ENCODE results near the gene NUP205. TPM values are rescaled to one million over a fixed set of nuclear protein-coding genes. Genes with fewer than 3 reads are reported as not detected.
"Not testable (repeated sequence)": the region's sequence is repeated elsewhere in the genome, so short reads cannot be mapped to it uniquely, and the experiment has no call there.

NUP205 gene
- total RNA-seq, 1 donor from 2014 or later: 93.1 TPM

- H3K9me3 Mint-ChIP-seq (ENCODE audit: low read depth): no peaks in the 10 kb centered on the region
- H3K27ac Mint-ChIP-seq: no peak overlapping the region
- H3K4me3 Mint-ChIP-seq (ENCODE audit: low read depth): no peak overlapping the region
- H3K27me3 Mint-ChIP-seq: no peaks in the 10 kb centered on the region
- no peak for DNase-seq (ENCODE audit: low spot score, unreplicated experiment)
- H3K36me3 Mint-ChIP-seq (ENCODE audit: insufficient read depth): peaks cover 5% of the 10 kb centered on the region
- peaks cover 7% of the 10 kb centered on the region for H3K4me1 Mint-ChIP-seq (ENCODE audit: low read depth)
- TF ChIP-seq, protein P1, sequence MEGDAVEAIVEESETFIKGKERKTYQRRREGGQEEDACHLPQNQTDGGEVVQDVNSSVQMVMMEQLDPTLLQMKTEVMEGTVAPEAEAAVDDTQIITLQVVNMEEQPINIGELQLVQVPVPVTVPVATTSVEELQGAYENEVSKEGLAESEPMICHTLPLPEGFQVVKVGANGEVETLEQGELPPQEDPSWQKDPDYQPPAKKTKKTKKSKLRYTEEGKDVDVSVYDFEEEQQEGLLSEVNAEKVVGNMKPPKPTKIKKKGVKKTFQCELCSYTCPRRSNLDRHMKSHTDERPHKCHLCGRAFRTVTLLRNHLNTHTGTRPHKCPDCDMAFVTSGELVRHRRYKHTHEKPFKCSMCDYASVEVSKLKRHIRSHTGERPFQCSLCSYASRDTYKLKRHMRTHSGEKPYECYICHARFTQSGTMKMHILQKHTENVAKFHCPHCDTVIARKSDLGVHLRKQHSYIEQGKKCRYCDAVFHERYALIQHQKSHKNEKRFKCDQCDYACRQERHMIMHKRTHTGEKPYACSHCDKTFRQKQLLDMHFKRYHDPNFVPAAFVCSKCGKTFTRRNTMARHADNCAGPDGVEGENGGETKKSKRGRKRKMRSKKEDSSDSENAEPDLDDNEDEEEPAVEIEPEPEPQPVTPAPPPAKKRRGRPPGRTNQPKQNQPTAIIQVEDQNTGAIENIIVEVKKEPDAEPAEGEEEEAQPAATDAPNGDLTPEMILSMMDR (IDR thresholded peaks at IDR 0.05; ENCODE audit: unreplicated experiment): no peak
These were observed 108.4 kb downstream of the NUP205 start for GRCh38 chr7:135666156-135666555.

DNA sequence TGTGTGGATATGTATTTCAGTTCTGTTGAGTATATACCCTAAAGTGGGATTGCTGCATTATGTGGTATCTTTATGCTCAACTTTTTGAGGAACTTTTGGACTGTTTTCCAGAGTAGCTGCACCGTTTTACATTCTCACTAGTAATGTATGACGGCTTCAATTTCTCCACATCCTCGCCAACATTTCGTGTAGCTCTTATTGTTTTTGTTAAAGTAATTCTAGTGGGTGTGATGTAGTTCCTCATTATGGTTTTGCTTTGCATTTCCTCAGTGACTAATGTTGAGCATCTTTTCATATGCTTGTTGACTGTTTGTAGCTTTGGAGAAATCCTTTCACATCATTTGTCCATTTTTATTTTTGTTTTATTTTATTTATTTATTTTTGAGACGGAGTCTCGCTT is 109.1 kb downstream of the NUP205 start:
- H3K4me3 Mint-ChIP-seq (ENCODE audit: low read depth): no peak overlapping the region
- H3K4me1 Mint-ChIP-seq (ENCODE audit: low read depth): peaks cover 5% of the 10 kb centered on the region
- no peaks in the 10 kb centered on the region for H3K9me3 Mint-ChIP-seq (ENCODE audit: low read depth)
- no peaks in the 10 kb centered on the region for H3K27me3 Mint-ChIP-seq
- DNase-seq (ENCODE audit: low spot score, unreplicated experiment): no peak
- TF ChIP-seq, protein P1 (IDR thresholded peaks at IDR 0.05; ENCODE audit: unreplicated experiment): no peak
- H3K27ac Mint-ChIP-seq: no peak overlapping the region
- H3K36me3 Mint-ChIP-seq (ENCODE audit: insufficient read depth): peaks cover 5% of the 10 kb centered on the region

DNA sequence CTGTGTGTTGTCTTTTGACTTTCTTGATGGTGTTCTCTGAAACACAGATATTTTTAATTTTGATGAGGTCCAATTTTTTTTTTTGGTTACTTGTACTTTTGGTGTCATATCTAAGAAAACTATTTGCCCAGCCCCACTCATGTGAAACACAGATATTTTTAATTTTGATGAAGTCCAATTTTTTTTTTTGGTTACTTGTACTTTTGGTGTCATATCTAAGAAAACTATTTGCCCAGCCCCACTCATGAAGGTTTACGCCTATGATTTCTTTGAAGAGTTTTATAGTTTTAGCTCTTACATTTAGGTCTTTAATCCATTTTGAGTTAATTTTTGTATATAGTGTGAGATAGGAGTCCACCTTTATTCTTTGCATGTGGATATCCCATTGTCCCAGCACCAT is 109.9 kb downstream of the NUP205 start:
- not testable (repeated sequence) for H3K27me3 Mint-ChIP-seq; H3K4me3 Mint-ChIP-seq (ENCODE audit: low read depth); H3K36me3 Mint-ChIP-seq (ENCODE audit: insufficient read depth); H3K9me3 Mint-ChIP-seq (ENCODE audit: low read depth); H3K27ac Mint-ChIP-seq; H3K4me1 Mint-ChIP-seq (ENCODE audit: low read depth); DNase-seq (ENCODE audit: low spot score, unreplicated experiment)

DNA sequence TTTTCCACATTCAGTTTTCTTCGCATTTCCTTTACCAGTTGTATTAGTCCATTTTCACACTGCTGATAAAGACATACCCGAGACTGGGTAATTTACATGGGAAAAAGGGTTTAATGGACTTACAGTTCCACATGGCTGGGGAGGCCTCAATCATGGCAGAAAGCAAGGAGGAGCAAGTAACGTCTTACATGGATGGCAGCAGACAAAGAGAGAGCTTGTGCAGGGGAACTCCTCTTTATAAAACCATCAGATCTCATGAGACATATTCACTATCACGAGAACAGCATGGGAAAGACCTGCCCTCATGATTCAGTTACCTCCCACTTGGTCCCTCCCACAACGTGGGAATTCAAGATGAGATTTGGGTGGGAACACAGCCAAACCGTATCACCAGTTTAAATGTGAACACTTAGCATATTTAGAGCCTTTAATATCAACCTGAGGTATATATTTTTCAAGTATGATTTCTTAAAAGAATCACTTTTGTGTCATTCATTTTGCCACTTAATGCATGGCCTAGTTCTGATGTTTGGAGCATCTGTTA is 111.2 kb downstream of the NUP205 start:
- not testable (repeated sequence) for H3K27ac Mint-ChIP-seq; DNase-seq (ENCODE audit: low spot score, unreplicated experiment); H3K9me3 Mint-ChIP-seq (ENCODE audit: low read depth); H3K4me3 Mint-ChIP-seq (ENCODE audit: low read depth); H3K4me1 Mint-ChIP-seq (ENCODE audit: low read depth); H3K27me3 Mint-ChIP-seq; H3K36me3 Mint-ChIP-seq (ENCODE audit: insufficient read depth)

DNA sequence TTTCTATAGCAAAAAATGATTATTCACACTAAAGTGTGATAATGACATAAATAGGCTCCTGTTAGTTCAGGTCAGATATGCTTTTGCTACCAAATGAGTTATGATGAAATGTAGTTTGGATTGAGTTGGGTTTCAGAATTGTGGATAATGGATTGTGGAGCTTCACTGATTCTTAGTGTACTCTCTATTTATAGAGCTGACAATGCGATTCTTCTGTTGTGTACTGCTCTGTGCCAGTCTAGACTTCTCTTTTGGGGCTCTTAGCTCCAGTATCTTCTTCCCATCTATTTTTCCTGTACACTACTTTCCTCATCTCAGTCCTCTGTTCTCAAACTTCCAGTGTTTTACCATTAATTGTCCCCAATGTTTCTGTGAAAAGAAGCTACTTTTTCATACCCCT is 112.1 kb downstream of the NUP205 start:
- H3K4me3 Mint-ChIP-seq (ENCODE audit: low read depth): no peak overlapping the region
- H3K9me3 Mint-ChIP-seq (ENCODE audit: low read depth): no peaks in the 10 kb centered on the region
- H3K27me3 Mint-ChIP-seq: no peaks in the 10 kb centered on the region
- H3K36me3 Mint-ChIP-seq (ENCODE audit: insufficient read depth): peaks cover 9% of the 10 kb centered on the region
- H3K4me1 Mint-ChIP-seq (ENCODE audit: low read depth): no peaks in the 10 kb centered on the region
- no peak for DNase-seq (ENCODE audit: low spot score, unreplicated experiment)
- TF ChIP-seq, protein P1 (IDR thresholded peaks at IDR 0.05; ENCODE audit: unreplicated experiment): no peak
- H3K27ac Mint-ChIP-seq: no peak overlapping the region

DNA sequence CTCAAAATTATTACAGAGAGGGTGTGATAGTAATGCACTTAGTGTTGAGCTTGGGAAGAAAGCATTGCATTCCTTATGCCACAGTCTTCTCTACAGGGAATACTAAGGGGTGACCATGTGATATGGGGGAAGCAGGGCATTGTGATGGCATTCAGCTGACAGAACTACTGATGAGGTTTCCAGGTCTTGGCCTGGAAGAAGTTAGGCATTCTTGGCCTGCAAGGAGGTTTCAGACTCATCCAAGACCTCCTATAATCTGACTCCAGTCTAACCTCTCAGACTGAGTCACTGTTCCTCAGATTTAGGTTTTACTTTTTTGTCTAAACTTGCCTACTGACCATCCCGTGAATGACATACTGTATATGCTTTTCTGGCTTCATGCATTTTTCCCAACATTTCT is 112.5 kb downstream of the NUP205 start:
- H3K36me3 Mint-ChIP-seq (ENCODE audit: insufficient read depth): peaks cover 10% of the 10 kb centered on the region
- H3K4me3 Mint-ChIP-seq (ENCODE audit: low read depth): no peak overlapping the region
- TF ChIP-seq, protein P1 (IDR thresholded peaks at IDR 0.05; ENCODE audit: unreplicated experiment): no peak
- DNase-seq (ENCODE audit: low spot score, unreplicated experiment): no peak
- H3K27ac Mint-ChIP-seq: no peak overlapping the region
- no peaks in the 10 kb centered on the region for H3K4me1 Mint-ChIP-seq (ENCODE audit: low read depth)
- no peaks in the 10 kb centered on the region for H3K9me3 Mint-ChIP-seq (ENCODE audit: low read depth)
- no peaks in the 10 kb centered on the region for H3K27me3 Mint-ChIP-seq

Measured in progenitor cell of endocrine pancreas (in vitro differentiated cells).